ENCODE results near the gene ADPGK.

ADPGK gene

DNA sequence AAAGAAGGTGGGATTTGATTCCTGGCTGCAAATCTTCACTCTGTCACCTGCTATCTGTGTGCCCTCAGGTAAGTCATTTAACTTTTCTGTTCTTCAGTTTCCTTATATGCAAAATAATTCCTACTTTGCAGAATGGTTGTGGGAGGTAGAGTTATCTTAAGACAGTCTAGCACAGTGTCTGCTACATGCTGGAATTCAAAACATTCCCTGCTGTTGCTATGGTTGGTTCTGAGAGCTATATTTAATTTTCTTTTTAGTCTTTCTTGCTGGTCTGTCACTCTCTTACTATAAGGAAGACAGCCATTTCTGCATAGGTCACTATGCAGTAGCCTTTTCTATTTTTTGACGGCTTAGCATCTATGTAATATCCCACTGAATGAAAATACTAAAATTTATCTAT, 4.0 kb upstream of the ADPGK start:
- DNase-seq: no peak

DNA sequence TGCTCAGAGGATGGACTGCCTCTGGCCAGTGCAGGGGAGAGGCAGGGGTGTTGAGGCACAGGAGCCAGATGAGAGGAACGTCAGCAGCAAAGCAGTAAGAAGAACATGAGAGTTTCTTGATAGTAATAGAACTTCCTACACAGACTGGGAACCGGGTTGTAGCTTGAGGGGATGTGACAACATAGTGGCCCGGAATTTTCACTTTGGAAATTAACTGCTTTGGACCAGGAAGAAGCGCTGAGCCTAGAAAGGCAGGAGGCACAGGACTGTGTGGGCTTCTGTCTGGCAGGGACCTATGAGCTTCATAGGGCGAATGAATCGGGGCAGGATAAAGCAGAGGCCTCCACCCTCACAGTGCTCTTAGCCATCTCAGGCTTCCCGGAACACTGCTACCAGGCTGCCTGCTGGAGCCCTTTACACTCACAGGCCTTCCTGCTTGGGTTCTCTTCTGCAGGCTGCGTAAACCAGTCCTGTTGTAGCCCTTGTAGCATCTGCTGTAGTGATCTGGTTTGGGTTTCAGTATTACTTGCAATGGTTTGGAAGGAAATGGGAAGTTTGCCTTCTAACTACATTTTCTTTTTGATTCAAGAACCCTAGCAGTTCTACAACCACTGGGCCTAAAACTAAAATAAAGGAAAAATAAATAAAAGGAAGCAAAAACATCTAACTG, 3.3 kb upstream of the ADPGK start:
- DNase-seq: no peak

DNA sequence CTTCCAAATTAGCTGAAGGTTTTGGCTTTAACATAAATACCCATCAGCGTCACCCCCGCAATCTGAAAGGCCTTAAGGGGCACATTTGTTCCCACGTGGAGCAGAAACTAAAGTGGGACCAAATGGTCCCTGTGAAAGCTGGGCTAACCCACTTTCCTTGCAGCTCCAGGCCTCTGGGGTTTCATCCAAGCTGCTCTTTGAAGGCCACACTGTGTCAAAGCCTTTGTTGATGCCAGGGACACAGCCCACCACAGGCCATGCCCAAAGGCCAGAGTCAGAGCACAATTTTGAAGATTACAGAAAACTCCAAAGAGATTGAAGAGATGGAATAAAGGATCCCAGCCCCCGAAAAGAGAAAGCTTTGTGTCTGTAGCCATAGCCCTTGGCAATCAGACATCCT, 2.7 kb upstream of the ADPGK start:
- DNase-seq: no peak

DNA sequence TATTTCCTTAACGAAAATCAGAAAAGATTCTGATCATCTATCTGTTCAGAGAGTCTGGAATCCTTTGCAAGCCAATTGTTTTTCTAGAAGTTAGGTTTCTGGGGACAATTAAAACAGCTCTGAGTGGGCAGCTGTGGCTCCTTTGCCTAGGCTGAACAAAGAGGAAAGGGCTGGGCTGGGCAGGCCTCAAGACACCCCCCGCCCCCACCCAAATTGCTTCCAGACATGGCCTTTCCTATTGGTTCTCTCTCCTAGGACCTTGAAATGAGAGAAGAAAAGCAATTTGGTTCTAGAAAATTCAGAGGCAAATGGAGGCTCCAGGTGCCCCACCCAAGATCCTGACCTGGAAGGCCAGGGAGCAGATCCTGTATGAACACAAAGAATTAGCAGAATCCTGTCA, 2.3 kb upstream of the ADPGK start:
- DNase-seq: no peak

DNA sequence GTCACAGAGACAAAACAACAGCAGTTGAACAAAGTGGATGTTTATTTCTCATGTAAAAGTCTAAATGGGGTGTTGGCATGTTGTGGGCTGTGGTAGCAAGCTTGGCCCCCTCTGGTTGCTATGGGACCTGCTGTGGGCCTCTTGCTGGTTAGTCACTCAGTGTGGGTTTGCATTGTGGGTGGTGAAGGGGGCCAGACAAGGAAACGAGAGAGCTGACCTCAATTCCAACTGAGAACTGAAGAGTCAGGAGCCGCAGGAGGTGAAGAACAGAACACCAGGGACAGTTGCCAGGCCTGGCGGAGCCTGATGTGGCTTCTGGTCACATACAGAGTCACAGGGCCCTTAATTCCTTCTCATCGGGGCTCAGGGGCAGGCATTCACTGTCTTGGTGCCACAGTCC, 1.9 kb upstream of the ADPGK start:
- peak; percentile 32 for DNase-seq

DNA sequence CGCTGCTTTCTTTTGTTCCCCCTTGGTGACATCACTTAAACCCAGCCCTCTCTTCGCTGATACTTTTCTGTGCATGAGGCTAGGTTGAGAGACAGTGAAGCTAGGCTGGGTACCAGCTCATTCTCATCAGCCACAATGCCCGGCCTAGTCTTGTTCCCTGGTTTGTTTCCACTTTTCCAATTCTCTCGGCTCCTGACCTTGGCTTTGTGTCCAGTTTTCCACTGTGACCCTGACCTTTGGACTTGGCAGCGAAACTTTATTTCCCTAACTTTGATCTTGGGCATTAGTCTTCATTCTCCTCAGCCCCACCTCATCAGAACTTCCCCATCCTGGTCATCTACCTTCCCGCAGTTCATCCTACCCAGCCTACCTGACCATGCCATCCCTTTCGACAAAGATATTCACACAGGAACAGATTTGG, 908 bp upstream of the ADPGK start:
- no peak for DNase-seq

DNA sequence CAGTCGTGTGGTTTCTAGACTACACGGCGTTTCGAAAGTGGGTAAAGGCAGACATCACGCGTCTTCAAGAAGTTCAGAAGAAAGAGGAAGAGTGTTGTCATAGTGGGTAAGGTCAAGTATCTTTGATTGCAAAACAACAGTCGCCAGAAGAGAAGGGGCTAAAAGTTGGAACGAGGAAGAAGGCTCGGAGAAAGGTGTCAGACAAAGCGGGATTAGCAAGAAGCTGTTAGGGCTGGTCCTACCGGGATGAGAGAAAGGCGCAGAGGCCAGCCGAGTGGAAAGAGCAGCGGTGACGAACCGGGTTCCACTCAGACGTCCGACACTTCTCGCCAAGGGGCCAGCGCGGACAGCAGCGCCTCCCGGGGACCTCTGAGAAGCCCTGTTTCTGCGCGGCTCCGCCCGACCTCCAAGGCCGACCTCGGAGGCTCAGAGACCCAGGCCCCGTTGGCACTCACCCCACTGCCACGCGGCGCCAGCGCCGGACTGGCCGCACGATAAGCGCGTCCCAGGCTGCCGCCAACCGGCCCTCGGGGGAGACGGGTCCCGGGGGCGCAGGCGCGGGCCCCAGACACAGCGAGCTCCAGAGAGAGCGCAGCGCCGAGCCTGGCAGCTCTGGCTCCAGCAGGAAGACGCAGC, 436 bp downstream of the ADPGK start:
- no peak for DNase-seq

DNA sequence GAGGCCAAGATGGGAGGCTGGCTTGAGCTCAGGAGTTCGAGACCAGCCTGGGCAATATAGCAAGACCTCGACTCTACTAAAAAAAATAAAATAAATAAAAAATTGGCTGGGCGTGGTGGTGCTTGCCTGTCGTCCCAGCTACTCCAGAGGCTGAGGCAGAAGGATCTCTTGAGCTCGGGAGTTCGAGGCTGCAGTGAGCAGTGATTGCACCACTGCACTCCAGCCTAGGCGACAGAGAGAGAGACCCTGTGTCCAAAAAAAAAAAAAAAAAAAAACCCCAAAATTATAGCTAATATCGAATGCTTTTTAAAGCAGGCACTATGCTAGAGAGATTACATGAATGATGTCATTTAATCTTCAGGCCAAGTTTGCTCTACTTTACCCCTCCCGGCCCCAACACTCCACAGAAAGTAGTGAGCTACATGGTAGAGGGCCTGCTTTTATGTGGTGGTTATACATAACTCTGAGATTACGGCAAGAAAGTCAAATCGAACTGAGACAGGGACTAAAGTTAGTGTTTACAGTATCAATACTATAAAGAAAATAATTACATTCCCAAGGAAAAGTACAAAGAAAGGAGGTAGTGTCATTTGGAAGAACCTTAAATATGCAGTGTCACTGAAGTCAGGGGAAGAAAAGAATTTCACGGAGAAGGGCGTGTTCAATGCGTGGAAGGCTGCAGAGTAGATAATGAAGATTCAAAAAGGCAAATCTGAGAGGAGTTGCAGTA, 1.1 kb downstream of the ADPGK start:
- no peak for DNase-seq

DNA sequence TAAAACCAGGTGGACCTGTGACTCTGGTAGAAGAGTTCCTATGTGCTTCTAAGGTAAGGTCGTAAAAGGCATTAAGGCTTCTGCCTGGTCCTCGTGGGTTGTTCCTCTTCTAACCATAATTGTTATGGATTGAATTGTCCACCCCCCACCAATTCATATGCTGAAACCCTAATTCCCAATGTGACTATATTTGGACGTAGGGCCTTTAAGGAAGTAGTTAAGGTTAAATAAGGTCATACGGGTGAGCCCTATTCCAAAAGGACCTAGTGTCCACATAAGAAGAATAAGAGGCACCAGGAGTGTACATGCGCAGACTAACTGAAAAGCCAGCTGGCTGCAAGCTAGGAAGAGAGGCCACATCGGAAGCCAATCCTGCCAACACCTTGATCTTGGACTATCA, 1.9 kb downstream of the ADPGK start:
- DNase-seq: no peak

DNA sequence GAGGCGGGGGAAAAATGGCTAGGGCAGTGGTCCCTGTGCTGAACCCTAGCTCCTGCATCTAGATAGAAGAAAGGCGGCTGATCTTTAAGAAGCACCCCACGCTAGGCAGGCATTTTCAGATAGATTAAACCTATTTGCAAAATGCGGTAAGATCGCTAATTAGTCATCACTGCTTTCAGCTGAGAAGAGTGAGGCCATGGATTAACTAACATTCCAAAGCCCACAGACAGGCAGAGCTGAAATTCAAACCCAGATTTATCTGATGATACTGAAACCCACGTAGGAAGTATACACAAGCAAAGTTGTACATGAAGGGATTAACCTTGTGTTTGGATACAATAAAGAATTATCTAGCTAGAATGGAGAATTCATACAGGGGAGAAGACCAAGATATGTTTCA, 4.8 kb downstream of the ADPGK start:
- no peak for DNase-seq

DNA sequence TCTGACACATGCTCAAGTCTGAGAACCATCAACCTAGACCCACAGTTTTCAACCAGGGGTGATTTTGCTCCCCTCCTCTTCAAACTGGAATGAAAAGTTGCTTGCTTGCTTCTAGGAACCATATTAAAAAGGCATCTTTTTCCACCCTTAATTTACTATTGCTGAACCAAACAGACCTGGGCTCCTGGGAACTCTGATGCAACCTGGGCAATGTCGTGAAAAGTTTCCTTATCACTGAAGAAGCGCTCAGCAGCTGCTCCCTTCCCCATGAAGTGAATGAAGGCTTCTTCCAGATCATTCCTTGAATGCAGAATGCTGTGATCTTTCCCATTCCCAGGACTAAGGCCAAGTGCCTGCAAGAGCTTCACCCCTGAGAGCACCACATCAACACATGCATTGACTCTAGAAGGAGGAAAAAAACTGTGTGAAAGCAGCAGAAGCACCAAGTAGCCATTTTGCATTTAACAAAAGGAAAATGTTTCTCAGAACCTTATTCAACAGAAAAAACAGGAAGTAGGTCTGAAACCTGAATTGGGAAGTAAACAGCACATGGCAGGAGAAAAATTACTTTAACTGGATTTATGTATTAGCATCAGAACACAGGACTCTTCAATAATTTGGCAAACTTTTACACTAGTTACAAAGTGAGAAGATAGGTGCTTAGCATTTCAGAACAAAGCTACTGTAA, 8.7 kb downstream of the ADPGK start:
- DNase-seq: no peak

DNA sequence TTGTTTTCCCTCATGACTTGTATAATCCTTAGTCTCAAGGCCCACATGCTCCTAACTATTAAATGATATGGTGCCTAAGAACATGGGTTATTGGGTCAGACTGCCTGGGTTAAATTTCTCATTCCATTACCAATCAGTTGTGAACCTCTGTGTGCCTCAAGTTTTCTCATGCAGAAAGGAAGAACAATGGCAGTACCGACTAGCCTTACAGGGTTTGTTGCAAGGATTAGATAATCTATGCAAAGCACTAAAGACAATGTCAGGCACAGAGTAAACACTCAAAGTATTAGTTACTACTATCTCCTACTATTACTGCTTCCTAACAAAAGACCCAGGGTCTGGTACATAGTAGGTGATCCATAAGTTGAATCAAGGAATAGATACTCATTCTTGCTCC, 12.2 kb downstream of the ADPGK start:
- no peak for DNase-seq

DNA sequence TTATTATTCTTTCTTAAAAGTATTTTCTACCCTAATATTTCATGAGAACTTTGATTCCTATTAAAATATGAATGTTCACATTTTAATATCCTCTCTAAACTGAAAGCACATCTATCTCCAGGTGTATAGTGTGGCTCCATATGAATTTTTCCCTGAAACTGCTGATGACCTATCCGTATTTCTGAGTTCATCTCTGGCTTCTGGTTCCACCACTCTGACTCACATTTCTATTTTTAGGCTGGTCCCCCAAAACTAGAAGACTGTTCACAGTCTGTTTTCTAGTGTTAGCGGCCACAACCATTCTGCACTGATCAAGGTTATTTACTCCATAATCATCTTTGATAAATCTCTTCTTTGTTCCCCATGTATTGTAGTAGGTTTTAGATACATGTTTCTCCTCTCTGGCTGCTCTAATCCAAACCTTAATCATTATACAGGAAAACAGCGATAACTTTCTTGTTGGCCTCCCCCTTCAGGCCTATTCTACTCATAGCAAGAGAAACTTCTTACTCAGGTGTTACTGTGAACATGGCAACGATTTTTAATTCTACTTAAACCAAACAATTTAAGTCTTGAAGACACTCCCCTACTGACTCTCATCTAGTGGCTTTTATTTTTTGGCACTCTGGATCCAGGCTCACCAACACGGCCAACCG, 12.8 kb downstream of the ADPGK start:
- DNase-seq: no peak

DNA sequence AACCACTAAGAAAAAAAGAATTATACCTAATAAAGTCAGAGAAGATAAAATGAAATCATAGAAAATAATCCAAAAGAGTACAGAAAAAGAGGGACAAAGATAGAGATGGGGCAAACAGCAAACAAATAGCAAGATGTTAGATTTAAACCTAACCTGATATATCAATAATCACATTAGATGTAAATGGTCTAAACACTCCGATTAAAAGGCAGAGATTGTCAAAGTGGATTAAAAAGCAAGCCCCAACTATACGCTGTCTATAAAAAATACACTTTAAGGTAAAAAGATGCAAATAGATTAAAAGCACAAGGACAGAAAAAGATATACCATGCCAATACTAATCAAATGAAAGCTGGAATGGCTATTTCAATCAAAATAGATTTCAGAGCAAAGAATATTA, 16.8 kb downstream of the ADPGK start:
- DNase-seq: no peak

DNA sequence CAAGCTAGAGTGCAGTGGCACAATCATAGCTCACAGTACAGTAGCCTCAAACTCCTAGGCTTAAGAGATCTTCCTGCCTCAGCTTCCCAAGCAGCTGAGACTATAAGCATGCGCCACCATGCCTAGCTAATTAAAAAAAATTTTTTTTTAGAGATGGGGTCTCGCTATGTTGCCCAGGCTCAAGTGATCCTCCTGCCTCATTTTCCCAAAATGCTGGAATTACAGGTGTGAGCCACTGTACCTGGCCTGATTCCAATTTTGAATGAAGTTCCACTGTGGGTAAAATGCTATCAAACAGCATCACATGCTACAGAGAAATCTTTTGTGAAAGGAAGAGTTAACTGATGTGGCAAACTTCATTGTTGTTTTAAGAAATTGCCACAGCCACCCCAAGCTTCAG, 17.5 kb downstream of the ADPGK start:
- DNase-seq: no peak

DNA sequence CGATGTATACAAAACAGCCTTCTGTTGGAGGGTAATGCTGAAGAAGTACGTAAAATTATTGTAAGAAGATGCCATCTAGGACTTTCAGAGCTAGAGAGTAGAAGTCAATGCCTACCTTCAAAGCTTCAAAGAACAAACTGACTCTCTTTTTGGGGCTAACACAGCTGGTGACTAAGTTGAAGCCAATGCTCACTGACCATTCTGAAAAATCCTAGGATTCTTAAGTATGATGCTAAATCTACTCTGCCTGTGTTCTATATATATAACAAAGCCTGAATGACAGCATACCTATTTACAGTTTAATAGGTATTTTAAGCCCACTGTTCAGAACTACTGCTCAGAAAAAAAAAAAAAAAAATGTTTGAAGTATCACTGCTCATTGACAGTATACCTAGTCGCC, 18.9 kb downstream of the ADPGK start:
- DNase-seq: no peak

DNA sequence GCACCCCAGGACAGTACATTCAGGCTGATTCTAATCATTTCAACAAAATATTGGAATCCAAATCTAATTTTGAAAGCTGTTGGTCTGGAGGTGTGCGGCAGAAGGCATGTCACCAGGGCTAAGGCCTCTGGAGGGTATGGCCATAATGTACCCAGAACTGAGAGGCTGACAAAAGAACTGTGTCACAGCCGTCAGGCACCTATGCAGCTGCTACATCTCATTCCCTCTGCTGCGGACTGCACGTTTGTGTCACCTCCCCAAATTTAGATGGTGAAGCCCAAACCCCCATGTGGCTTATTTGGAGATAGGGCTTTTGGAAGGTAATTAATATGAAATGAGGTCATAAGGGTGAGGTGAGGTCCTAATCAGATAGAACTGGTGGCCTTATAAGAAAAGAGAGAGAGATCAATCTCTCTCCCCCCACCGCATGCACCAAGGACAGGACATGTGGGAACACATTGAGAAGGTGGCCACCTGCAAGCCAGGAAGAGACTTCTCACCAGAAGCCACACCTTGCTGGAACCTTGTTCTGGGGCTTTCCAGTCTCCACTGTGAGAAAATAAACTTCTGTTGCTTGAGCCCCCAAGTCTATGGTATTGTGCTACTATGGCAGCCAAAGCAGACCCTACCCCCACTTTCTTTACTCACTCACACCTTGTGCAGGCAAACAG, 22.8 kb downstream of the ADPGK start:
- DNase-seq: no peak

DNA sequence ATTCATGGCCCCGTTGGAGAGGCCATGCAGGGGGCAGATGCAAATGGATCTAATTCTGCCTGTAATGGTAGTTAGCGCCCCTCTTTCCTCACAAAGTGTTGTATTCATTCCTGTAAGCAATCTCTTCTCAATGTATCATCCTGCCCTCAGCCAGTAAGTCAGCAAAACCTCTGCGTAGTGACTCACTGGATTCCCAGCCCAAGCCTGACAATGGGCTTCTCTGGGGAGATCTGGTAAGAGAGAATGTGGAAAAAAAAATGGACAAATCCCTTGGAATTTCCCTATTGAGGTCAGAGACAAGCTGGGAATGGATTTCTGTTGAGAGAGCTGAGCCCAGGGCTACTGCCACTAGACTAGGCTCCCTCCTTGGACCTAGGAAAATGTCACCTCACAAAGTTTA, 25.4 kb downstream of the ADPGK start:
- DNase-seq: no peak

DNA sequence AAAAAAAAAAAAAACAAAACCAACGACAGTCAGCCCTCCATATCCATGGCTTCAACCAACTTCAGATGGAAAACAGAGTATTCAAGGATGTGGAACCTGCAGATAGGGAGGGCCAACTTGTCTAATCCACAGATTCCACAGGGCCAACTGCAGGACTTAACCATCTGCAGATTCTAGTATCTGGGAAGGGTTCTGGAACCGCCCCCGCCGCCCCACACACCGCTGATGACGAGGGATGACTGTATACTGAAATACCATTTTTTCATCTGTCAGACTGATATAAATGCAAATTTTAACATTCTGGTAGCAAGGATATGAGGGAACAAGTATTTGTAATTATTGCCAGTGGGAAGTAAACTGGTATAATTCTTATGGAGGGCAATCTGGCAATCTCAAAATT, 29.5 kb downstream of the ADPGK start:
- no peak for DNase-seq

DNA sequence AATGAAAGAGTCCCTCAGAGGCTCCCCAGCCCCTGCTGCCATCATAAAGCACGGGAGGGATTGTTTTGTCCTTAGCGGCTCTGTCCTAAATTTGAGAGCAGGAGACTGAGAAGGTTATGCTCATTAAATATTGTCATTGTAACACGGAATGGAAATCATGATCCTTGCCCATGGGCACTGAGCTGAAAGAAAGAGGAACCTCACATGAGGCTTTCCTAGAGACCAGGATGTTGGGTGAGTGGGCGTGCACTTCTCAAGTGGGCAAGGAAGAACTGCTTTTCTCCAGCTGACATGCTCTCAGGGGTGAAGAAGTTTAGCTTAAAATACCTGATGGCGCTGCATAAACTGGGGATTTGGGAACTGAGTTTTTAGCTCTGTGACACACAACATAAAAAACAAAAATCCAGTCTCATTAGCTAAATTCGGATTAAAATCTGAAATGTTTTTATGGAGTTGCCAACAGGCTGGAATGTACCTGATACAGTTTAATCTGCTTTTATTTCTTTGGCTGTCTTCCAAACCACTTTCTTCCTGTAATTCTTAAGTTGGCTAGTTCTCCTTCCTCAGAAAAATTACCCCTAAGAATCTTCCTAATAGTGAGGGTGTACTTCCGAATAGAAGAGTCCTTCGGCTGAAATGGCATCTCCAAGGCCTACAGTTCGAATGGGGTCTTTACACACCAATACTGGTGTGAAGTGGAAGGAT, 31.7 kb downstream of the ADPGK start:
- DNase-seq: peak; percentile 69

DNA sequence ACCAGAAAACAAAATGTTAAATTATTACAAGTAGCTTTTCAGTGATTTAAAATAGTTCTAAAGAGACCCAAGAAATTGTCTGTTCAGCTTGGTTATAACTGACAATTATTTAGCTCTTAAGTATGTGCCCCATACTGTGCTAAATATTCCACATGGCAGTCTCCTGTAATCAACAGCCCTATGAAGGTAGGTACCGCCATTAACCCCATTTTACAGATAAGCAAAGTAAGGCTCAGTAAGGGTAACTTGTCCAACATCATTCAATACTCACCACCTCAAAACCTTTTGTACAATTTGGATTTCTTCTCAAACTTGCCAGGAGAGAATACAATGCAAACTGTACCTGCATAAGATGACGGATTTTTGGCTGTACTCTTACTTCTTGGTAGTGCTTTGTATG, 33.9 kb downstream of the ADPGK start:
- DNase-seq: no peak

DNA sequence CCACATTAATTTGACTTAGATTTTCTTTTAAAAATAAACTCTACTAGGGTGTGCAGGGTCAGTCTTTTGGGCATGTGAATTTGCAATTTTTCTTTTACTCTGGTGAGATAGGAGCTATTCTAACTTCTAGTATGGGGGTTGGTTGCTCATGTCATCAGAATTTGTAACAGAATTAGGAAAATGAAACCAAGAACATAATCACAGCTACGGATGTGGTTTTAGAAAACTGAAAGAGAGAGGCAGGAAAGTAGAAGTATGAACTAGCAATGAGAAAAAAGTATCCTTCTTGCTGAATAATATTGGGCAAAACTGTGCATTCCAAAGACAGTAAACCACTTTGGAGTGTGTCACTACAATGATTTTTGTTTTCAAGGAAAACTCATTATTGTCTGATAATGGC, 43.3 kb downstream of the ADPGK start:
- DNase-seq: no peak
